SK-N-SH (cell line): Measurements from ENCODE around the gene SLC30A2. TPM values are rescaled to one million over a fixed set of nuclear protein-coding genes. Genes with fewer than 3 reads are reported as not detected.

Source experiments
- CTCF ChIA-PET: fragments of 300-600, 350-600 bp; formaldehyde crosslinking; extraction: SDS; loops from one replicate; lab custom pipeline; 2021; lab: Yijun Ruan, JAX
- POLR2A ChIA-PET: fragments of 350-600 bp; sonication (Branson Sonifier 250); formaldehyde crosslinking; extraction: SDS; loops from one replicate; lab custom pipeline; 2020; ENCODE audit warnings: antibody characterized with exemption, inconsistent platforms; lab: Yijun Ruan, JAX
- DNase-seq: peaks from one replicate; pipeline ENCODE4 v3.0.0; 2012
- H2AFZ ChIP-seq: fragments of 200-600 bp; sonication (generic); 2 replicates; pipeline ENCODE4 v1.8.1; 2016; ENCODE audit warnings: antibody characterized with exemption, mild to moderate bottlenecking, low read depth
- H3F3A ChIP-seq: fragments of 200-600 bp; sonication (generic); replicated peaks from 2 replicates; pipeline ENCODE3; 2016; ENCODE audit warnings: antibody characterized with exemption, mild to moderate bottlenecking; ENCODE audit not compliant: insufficient read depth
- H3K27ac ChIP-seq, 2 experiments: fragments of 200-500 bp in 1 of 2; fragments of 200-600 bp in 1 of 2; sonication (Bioruptor generic) in 1 of 2; sonication (generic), shearing (Covaris generic) in 1 of 2; 2 replicates each; pipeline versions ENCODE4 v1.5.1 to v1.6.1; 2014 to 2016; ENCODE audit warnings: low read depth in 2 of 2, inconsistent platforms in 1 of 2, low read length in 1 of 2, mild to moderate bottlenecking in 1 of 2, mixed read lengths in 1 of 2
- H3K27me3 ChIP-seq: fragments of 200-600 bp; sonication (generic), shearing (Covaris generic); 2 replicates; pipeline ENCODE4 v1.6.1; 2016; ENCODE audit warnings: mixed run types; ENCODE audit not compliant: insufficient read depth
- H3K36me3 ChIP-seq, 2 experiments: fragments of 200-500 bp in 1 of 2; fragments of 200-600 bp in 1 of 2; sonication (Bioruptor generic) in 1 of 2; sonication (generic) in 1 of 2; replicated peaks in 1 of 2; 2 replicates each; pipeline versions ENCODE3 to v1.5.1; 2014 to 2016; ENCODE audit warnings: low read length in 1 of 2, mild to moderate bottlenecking in 1 of 2; ENCODE audit not compliant: insufficient read depth in 2 of 2, control insufficient read depth in 1 of 2
- H3K4me1 ChIP-seq, 2 experiments: fragments of 200-500 bp in 1 of 2; fragments of 200-600 bp in 1 of 2; sonication (Bioruptor generic) in 1 of 2; sonication (generic), shearing (Covaris generic) in 1 of 2; 2 replicates each; pipeline versions ENCODE4 v1.5.1 to v1.6.1; 2014 to 2016; ENCODE audit warnings: low read depth in 1 of 2, low read length in 1 of 2, mixed run types in 1 of 2; ENCODE audit not compliant: insufficient read depth in 2 of 2, control insufficient read depth in 1 of 2
- H3K4me2 ChIP-seq: fragments of 200-600 bp; sonication (generic), shearing (Covaris generic); 2 replicates; pipeline ENCODE4 v1.6.1; 2017; ENCODE audit warnings: mixed run types
- H3K4me3 ChIP-seq, 2 experiments: fragments of 200-500 bp in 1 of 2; fragments of 200-600 bp in 1 of 2; sonication (Bioruptor generic) in 1 of 2; sonication (generic), shearing (Covaris generic) in 1 of 2; 2 replicates each; pipeline versions ENCODE4 v1.5.1 to v1.8.1; 2014 to 2016; ENCODE audit warnings: low read depth in 2 of 2, inconsistent platforms in 1 of 2, low read length in 1 of 2, mild to moderate bottlenecking in 1 of 2, mixed read lengths in 1 of 2, moderate library complexity in 1 of 2
- H3K79me2 ChIP-seq: fragments of 200-600 bp; sonication (generic); 2 replicates; pipeline ENCODE4 v1.8.1; 2017; ENCODE audit warnings: mild to moderate bottlenecking; ENCODE audit not compliant: insufficient read depth
- H3K9ac ChIP-seq: fragments of 200-600 bp; sonication (generic); 2 replicates; pipeline ENCODE4 v1.6.1; 2017; ENCODE audit warnings: mixed run types
- H3K9me2 ChIP-seq: fragments of 200-600 bp; sonication (generic); 2 replicates; pipeline ENCODE4 v1.6.1; 2017; ENCODE audit warnings: mixed run types
- H3K9me3 ChIP-seq: fragments of 200-600 bp; sonication (generic); 2 replicates; pipeline ENCODE4 v1.6.1; 2017; ENCODE audit warnings: mixed run types, mild to moderate bottlenecking, moderate library complexity
- H4K20me1 ChIP-seq: fragments of 200-600 bp; sonication (generic); 2 replicates; pipeline ENCODE4 v1.6.1; 2017; ENCODE audit warnings: mild to moderate bottlenecking, mixed run types; ENCODE audit not compliant: insufficient read depth
- CHD2 ChIP-seq: fragments of 150-350 bp; IDR thresholded peaks from 2 replicates; pipeline ENCODE4 v1.6.1; 2018; ENCODE audit warnings: low read length; ENCODE audit not compliant: partially characterized antibody
- ELF1 ChIP-seq: IDR thresholded peaks from 2 replicates; pipeline ENCODE4 v1.4.0; 2012
- EP300 ChIP-seq, 2 experiments: IDR thresholded peaks; 2 replicates each; pipeline versions ENCODE4 v1.4.0 to v1.6.1; 2012; ENCODE audit warnings: borderline replicate concordance in 1 of 2, low read depth in 1 of 2, low read length in 1 of 2
- FOXM1 ChIP-seq: IDR thresholded peaks from 2 replicates; pipeline ENCODE4 v1.4.0; 2012; ENCODE audit warnings: low read depth, mild to moderate bottlenecking
- MEF2A ChIP-seq: IDR thresholded peaks from 2 replicates; pipeline ENCODE4 v1.4.0; 2012; ENCODE audit warnings: low read depth, borderline replicate concordance
- MXI1 ChIP-seq: IDR thresholded peaks from 2 replicates; pipeline ENCODE4 v1.6.1; 2012; ENCODE audit warnings: mild to moderate bottlenecking, low read depth, low read length, improper control_type of control experiment
- NRF1 ChIP-seq: IDR thresholded peaks from 2 replicates; pipeline ENCODE4 v1.6.1; 2012; ENCODE audit warnings: low read depth, mild to moderate bottlenecking, low read length
- POLR2AphosphoS5 ChIP-seq: IDR thresholded peaks from 2 replicates; pipeline ENCODE4 v1.6.1; 2012; ENCODE audit warnings: low read depth, low read length
- RAD21 ChIP-seq: IDR thresholded peaks from 2 replicates; pipeline ENCODE4 v1.6.1; 2012; ENCODE audit warnings: mild to moderate bottlenecking, low read length
- RCOR1 ChIP-seq: fragments of 150-350 bp; IDR thresholded peaks from 2 replicates; pipeline ENCODE4 v1.6.1; 2017; ENCODE audit warnings: antibody characterized with exemption, low read length
- RFX5 ChIP-seq: IDR thresholded peaks from 2 replicates; pipeline ENCODE4 v1.6.1; 2012; ENCODE audit warnings: mild to moderate bottlenecking, improper control_type of control experiment, low read length
- RXRA ChIP-seq: IDR thresholded peaks from 2 replicates; pipeline ENCODE4 v1.4.0; 2012; ENCODE audit warnings: low read depth, mild to moderate bottlenecking, borderline replicate concordance
- SMC3 ChIP-seq: IDR thresholded peaks from 2 replicates; pipeline ENCODE4 v1.6.1; 2012; ENCODE audit warnings: low read depth, low read length, improper control_type of control experiment
- TEAD4 ChIP-seq: IDR thresholded peaks from 2 replicates; pipeline ENCODE4 v1.4.0; 2012; ENCODE audit warnings: mild to moderate bottlenecking, borderline replicate concordance; ENCODE audit not compliant: insufficient read depth
- WGBS: methylation state at CpG from one replicate; pipeline ENCODE4 v1.1.6; 2017; ENCODE audit warnings: low lambda C conversion rate; 5-methylcytosine and 5-hydroxymethylcytosine counted together
- polyA plus RNA-seq, 3 experiments: library from polyadenylated mRNA; depleted of rRNA; stranded (reverse); fragments of >200 nt; gene quantifications; 2 replicates each; pipeline ENCODE4 v1.2.3, GENCODE V29; 2012
- TF ChIP-seq, protein P1 (sequence below): IDR thresholded peaks from 2 replicates; pipeline ENCODE4 v1.4.0; 2012; ENCODE audit warnings: low read depth, borderline replicate concordance
- TF ChIP-seq, protein P2 (sequence below): fragments of 200-600 bp; sonication (generic); IDR thresholded peaks from 2 replicates; pipeline ENCODE4 v1.6.1; 2017; ENCODE audit warnings: antibody characterized with exemption, mild to moderate bottlenecking, moderate library complexity
- TF ChIP-seq, protein P3 (sequence below): fragments of 150-350 bp; IDR thresholded peaks from 2 replicates; pipeline ENCODE4 v1.6.1; 2016; ENCODE audit warnings: mild to moderate bottlenecking, low read depth, low read length
- TF ChIP-seq, protein P4 (sequence below): IDR thresholded peaks from 2 replicates; pipeline ENCODE4; 2012
- TF ChIP-seq, protein P5 (sequence below): IDR thresholded peaks from 2 replicates; pipeline ENCODE4 v1.6.1; 2012; ENCODE audit warnings: mild to moderate bottlenecking, low read depth, low read length, moderate library complexity

SLC30A2 gene
- polyA plus RNA-seq, 1 of the 3 experiments (the other 2 are of a cell fraction): not detected

DNA sequence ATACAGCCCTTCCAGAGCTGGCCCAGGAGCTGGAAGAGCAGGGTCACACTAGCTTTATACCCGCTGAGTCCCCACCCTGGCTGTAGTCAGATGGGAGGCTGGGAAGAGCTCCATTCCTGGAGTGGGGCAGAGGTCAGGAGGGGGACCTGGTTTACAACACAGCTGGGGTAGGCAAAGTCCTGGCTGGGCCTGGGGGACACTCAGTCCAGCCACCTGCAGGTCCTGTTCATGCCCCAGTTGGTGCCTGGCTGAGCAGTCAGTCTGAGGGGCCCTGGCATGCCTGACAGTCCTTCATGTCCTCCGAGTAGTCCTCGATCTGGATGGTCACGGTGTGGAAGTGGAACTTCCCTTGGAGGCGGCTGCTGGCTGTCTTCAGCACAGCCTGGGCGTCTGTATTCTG, 7.0 kb downstream of the SLC30A2 start:
- 85% methylated on average over 4 of the region's 6 CpGs for WGBS
- no peak overlapping the region for H3K27ac ChIP-seq
- no peaks in the 10 kb centered on the region for H3K9me3 ChIP-seq
- no peaks in the 10 kb centered on the region for H3K79me2 ChIP-seq
- H2AFZ ChIP-seq: no peak overlapping the region
- ChIA-PET CTCF (interaction anchor here (1.2 to 1.5 kb wide), 3 partner anchors 106 to 356 kb away, joined by 3 read pairs; partner anchors contain the start of gene ZNF593), POLR2A (no interaction called here)
- DNase-seq: no peak
- no peaks in the 10 kb centered on the region for H4K20me1 ChIP-seq
- no peak overlapping the region for H3K9ac ChIP-seq
- no peaks in the 10 kb centered on the region for H3K36me3 ChIP-seq
- TF ChIP-seq FOXM1: no peak
- TF ChIP-seq MXI1: no peak
- TF ChIP-seq RFX5: no peak
- TF ChIP-seq EP300 (IDR thresholded peaks at IDR 0.05; ENCODE audit: borderline replicate concordance in 1 of 2, low read depth in 1 of 2, low read length in 1 of 2): no peak
- TF ChIP-seq, protein P1, sequence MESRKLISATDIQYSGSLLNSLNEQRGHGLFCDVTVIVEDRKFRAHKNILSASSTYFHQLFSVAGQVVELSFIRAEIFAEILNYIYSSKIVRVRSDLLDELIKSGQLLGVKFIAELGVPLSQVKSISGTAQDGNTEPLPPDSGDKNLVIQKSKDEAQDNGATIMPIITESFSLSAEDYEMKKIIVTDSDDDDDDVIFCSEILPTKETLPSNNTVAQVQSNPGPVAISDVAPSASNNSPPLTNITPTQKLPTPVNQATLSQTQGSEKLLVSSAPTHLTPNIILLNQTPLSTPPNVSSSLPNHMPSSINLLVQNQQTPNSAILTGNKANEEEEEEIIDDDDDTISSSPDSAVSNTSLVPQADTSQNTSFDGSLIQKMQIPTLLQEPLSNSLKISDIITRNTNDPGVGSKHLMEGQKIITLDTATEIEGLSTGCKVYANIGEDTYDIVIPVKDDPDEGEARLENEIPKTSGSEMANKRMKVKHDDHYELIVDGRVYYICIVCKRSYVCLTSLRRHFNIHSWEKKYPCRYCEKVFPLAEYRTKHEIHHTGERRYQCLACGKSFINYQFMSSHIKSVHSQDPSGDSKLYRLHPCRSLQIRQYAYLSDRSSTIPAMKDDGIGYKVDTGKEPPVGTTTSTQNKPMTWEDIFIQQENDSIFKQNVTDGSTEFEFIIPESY: no peak
- no peak for TF ChIP-seq NRF1
- TF ChIP-seq RXRA: no peak
- TF ChIP-seq, protein P2, sequence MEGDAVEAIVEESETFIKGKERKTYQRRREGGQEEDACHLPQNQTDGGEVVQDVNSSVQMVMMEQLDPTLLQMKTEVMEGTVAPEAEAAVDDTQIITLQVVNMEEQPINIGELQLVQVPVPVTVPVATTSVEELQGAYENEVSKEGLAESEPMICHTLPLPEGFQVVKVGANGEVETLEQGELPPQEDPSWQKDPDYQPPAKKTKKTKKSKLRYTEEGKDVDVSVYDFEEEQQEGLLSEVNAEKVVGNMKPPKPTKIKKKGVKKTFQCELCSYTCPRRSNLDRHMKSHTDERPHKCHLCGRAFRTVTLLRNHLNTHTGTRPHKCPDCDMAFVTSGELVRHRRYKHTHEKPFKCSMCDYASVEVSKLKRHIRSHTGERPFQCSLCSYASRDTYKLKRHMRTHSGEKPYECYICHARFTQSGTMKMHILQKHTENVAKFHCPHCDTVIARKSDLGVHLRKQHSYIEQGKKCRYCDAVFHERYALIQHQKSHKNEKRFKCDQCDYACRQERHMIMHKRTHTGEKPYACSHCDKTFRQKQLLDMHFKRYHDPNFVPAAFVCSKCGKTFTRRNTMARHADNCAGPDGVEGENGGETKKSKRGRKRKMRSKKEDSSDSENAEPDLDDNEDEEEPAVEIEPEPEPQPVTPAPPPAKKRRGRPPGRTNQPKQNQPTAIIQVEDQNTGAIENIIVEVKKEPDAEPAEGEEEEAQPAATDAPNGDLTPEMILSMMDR: no peak
- TF ChIP-seq, protein P3, sequence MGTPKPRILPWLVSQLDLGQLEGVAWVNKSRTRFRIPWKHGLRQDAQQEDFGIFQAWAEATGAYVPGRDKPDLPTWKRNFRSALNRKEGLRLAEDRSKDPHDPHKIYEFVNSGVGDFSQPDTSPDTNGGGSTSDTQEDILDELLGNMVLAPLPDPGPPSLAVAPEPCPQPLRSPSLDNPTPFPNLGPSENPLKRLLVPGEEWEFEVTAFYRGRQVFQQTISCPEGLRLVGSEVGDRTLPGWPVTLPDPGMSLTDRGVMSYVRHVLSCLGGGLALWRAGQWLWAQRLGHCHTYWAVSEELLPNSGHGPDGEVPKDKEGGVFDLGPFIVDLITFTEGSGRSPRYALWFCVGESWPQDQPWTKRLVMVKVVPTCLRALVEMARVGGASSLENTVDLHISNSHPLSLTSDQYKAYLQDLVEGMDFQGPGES: no peak
- no peak for TF ChIP-seq CHD2
- TF ChIP-seq MEF2A: no peak
- TF ChIP-seq, protein P4, sequence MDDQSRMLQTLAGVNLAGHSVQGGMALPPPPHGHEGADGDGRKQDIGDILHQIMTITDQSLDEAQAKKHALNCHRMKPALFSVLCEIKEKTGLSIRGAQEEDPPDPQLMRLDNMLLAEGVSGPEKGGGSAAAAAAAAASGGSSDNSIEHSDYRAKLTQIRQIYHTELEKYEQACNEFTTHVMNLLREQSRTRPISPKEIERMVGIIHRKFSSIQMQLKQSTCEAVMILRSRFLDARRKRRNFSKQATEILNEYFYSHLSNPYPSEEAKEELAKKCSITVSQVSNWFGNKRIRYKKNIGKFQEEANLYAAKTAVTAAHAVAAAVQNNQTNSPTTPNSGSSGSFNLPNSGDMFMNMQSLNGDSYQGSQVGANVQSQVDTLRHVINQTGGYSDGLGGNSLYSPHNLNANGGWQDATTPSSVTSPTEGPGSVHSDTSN: no peak
- no peak for TF ChIP-seq SMC3
- TF ChIP-seq RCOR1: no peak
- no peak for TF ChIP-seq ELF1
- no peak for TF ChIP-seq RAD21
- TF ChIP-seq POLR2AphosphoS5: no peak
- TF ChIP-seq, protein P5, sequence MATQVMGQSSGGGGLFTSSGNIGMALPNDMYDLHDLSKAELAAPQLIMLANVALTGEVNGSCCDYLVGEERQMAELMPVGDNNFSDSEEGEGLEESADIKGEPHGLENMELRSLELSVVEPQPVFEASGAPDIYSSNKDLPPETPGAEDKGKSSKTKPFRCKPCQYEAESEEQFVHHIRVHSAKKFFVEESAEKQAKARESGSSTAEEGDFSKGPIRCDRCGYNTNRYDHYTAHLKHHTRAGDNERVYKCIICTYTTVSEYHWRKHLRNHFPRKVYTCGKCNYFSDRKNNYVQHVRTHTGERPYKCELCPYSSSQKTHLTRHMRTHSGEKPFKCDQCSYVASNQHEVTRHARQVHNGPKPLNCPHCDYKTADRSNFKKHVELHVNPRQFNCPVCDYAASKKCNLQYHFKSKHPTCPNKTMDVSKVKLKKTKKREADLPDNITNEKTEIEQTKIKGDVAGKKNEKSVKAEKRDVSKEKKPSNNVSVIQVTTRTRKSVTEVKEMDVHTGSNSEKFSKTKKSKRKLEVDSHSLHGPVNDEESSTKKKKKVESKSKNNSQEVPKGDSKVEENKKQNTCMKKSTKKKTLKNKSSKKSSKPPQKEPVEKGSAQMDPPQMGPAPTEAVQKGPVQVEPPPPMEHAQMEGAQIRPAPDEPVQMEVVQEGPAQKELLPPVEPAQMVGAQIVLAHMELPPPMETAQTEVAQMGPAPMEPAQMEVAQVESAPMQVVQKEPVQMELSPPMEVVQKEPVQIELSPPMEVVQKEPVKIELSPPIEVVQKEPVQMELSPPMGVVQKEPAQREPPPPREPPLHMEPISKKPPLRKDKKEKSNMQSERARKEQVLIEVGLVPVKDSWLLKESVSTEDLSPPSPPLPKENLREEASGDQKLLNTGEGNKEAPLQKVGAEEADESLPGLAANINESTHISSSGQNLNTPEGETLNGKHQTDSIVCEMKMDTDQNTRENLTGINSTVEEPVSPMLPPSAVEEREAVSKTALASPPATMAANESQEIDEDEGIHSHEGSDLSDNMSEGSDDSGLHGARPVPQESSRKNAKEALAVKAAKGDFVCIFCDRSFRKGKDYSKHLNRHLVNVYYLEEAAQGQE: no peak
- no peak for TF ChIP-seq TEAD4
- H3K4me1 ChIP-seq: peaks cover 0 to 12% of the 10 kb centered on the region in 2 experiments; a peak in 1 of 4 replicates
- peaks cover 23% of the 10 kb centered on the region for H3K27me3 ChIP-seq
- H3K4me3 ChIP-seq: no peak overlapping the region
- no peak overlapping the region for H3K4me2 ChIP-seq
- H3K9me2 ChIP-seq: no peaks in the 10 kb centered on the region
- peaks cover 4% of the 10 kb centered on the region for H3F3A ChIP-seq
